Spleen (tissue), 11 donors: ENCODE measurements around the gene ACSS1. TPM values are rescaled to one million over a fixed set of nuclear protein-coding genes. Genes with fewer than 3 reads are reported as not detected.
A peak's percentile ranks its signal among the peaks of the same experiment; 100 is the strongest.

ENCODE experiments used
- DNase-seq: peaks from one replicate; pipeline ENCODE4 v3.0.0-alpha.2; 2020
- H3K27ac ChIP-seq, 8 donors: fragments of 200-600 bp; sonication (generic) in 7 of 8; 1 replicate in 4 of 8; 2 replicates in 4 of 8; pipeline versions ENCODE4 v1.5.0 to v1.8.0; 2016 to 2021; ENCODE audit warnings: inconsistent platforms in 4 of 8, mild to moderate bottlenecking in 4 of 8, moderate library complexity in 1 of 8
- H3K27me3 ChIP-seq, 7 donors: fragments of 200-600 bp; sonication (generic) in 6 of 7; replicated peaks in 1 of 7; 1 replicate in 4 of 7; 2 replicates in 3 of 7; pipeline versions ENCODE4 v1.5.0 to v1.8.0; 2016 to 2021; ENCODE audit warnings: inconsistent platforms in 3 of 7, mild to moderate bottlenecking in 1 of 7
- H3K36me3 ChIP-seq, 6 donors: fragments of 200-600 bp; sonication (generic) in 5 of 6; 1 replicate in 4 of 6; 2 replicates in 2 of 6; pipeline versions ENCODE4 v1.5.0 to v1.8.0; 2016 to 2021; ENCODE audit warnings: inconsistent platforms in 2 of 6
- H3K4me1 ChIP-seq, 6 donors: fragments of 200-600 bp; sonication (generic) in 5 of 6; 1 replicate in 3 of 6; 2 replicates in 3 of 6; pipeline versions ENCODE4 v1.5.0 to v1.8.0; 2016 to 2021; ENCODE audit warnings: inconsistent platforms in 3 of 6
- H3K4me3 ChIP-seq, 8 donors: fragments of 200-600 bp; sonication (generic) in 7 of 8; 1 replicate in 4 of 8; 2 replicates in 4 of 8; pipeline versions ENCODE4 v1.5.0 to v1.8.0; 2016 to 2021; ENCODE audit warnings: inconsistent platforms in 4 of 8, mild to moderate bottlenecking in 4 of 8, moderate library complexity in 2 of 8
- H3K9me3 ChIP-seq, 8 donors: fragments of 200-600 bp; sonication (generic) in 7 of 8; 1 replicate in 4 of 8; 2 replicates in 4 of 8; pipeline versions ENCODE4 v1.5.0 to v1.8.0; 2016 to 2021; ENCODE audit warnings: inconsistent platforms in 4 of 8
- POLR2A ChIP-seq, 3 donors: fragments of 450-650 bp; IDR thresholded peaks; one replicate each; pipeline ENCODE4 v1.5.1; 2017; ENCODE audit warnings: antibody characterized with exemption in 3 of 3, mild to moderate bottlenecking in 1 of 3
- POLR2AphosphoS5 ChIP-seq, 3 donors: sonication (generic); formaldehyde crosslinking; IDR thresholded peaks; one replicate each; pipeline ENCODE4 v1.5.1; 2017; ENCODE audit warnings: antibody characterized with exemption in 3 of 3
- WGBS, 5 donors: extraction: QIAGEN DNeasy Blood & Tissue Kit in 3 of 5; methylation state at CpG; one replicate each; pipeline versions ENCODE4 v1.1.5 to v1.1.7; 2013 to 2018; 5-methylcytosine and 5-hydroxymethylcytosine counted together
- intact Hi-C: fragments of 100-400 bp; cut with DNase I; formaldehyde crosslinking; loops from one replicate; pipeline ENCODE4 v1.15.0; 2023; ENCODE audit warnings: low total_unique reads
- polyA plus RNA-seq, 3 donors: library from polyadenylated mRNA; stranded (reverse); fragments of 200-250 nt; gene quantifications; one replicate each; pipeline ENCODE4 v1.2.1, GENCODE V29; 2013
- total RNA-seq, 7 donors: library from RNA; depleted of rRNA in 3 of 7; stranded (reverse); fragments of >200 nt in 3 of 7; fragmentation: NEBNext Ultra II Directional in 4 of 7; extraction: Animal tissue kit (Norgen Biotek cat#: 25700) in 4 of 7; gene quantifications; one replicate each; pipeline versions ENCODE4 v1.1.0 to v1.2.1, GENCODE V29; 2016 to 2021
- TF ChIP-seq, protein P1 (sequence below), 11 experiments: fragments of 200-600 bp in 7 of 11; fragments of 450-650 bp in 4 of 11; sonication (generic) in 4 of 11; IDR thresholded peaks in 8 of 11; conservative IDR thresholded peaks in 3 of 11; 1 replicate in 7 of 11; 2 replicates in 4 of 11; pipeline versions ENCODE4 v1.4.0 to v1.8.0; 2016 to 2021; ENCODE audit warnings: antibody characterized with exemption in 11 of 11, inconsistent platforms in 4 of 11, mild to moderate bottlenecking in 1 of 11
- donor health status: healthy with polysubstance abuse.
- donor health status: DM: no; HTN: no; CAD: no; lungs with moderate emphysema.
- donor health status: DM: no; HTN: no; CAD: no.
- donor health status: Bipolar disorder and iron deficiency.
- donor health status: healthy.
- donor health status: DM: no; HTN: no; CAD: no.
- donor health status: DM: yes; HTN: yes; CAD: no.

ACSS1 gene
- total and polyA plus RNA-seq, 10 donors = 20.3 to 50.8 (median 36.4) TPM

DNA sequence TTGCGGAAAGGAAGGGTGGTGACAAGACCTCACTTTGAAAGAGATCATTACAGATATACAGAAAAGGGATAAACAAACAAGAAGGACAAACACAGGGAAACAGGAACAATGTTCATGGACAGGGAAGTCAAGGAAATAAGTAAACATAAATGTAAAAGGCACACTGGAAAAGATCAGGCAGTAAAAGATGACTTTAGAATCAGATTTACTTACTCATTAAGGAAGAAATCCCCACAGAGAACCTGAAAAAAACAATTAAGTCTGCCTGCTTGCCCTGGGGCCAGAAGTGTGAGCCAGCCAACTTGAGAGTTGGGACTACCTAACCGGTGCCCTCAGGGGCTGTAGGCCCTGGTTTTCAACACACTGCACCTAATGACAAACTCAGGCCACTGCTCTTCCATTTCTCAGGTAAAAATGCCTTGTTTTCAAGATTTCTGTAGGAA lies 67.1 kb downstream of the ACSS1 start:
- TF ChIP-seq POLR2AphosphoS5 (IDR thresholded peaks at IDR 0.05) = no peak
- TF ChIP-seq POLR2A (IDR thresholded peaks at IDR 0.05) = no peak
- TF ChIP-seq, protein P1, sequence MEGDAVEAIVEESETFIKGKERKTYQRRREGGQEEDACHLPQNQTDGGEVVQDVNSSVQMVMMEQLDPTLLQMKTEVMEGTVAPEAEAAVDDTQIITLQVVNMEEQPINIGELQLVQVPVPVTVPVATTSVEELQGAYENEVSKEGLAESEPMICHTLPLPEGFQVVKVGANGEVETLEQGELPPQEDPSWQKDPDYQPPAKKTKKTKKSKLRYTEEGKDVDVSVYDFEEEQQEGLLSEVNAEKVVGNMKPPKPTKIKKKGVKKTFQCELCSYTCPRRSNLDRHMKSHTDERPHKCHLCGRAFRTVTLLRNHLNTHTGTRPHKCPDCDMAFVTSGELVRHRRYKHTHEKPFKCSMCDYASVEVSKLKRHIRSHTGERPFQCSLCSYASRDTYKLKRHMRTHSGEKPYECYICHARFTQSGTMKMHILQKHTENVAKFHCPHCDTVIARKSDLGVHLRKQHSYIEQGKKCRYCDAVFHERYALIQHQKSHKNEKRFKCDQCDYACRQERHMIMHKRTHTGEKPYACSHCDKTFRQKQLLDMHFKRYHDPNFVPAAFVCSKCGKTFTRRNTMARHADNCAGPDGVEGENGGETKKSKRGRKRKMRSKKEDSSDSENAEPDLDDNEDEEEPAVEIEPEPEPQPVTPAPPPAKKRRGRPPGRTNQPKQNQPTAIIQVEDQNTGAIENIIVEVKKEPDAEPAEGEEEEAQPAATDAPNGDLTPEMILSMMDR (IDR thresholded peaks at IDR 0.05 in 8 of 11, conservative IDR thresholded peaks at IDR 0.05 in 3 of 11) = no peak
- intact Hi-C loops = loop anchor here (5.0 kb wide), 1 partner anchor 406 kb away; no protein-coding TSS in a partner anchor
- Histone ChIP-seq H3K4me3 (peak overlapping the region in 5 of 8 donors; percentile 66 to 88 (median 72)), H3K4me1 (peaks cover 12 to 91% (median 56%) of the 10 kb centered on the region in 6 donors), H3K27me3 (no peaks in the 10 kb centered on the region), H3K9me3 (no peaks in the 10 kb centered on the region), H3K36me3 (peaks cover 0 to 16% (median 0%) of the 10 kb centered on the region in 6 donors), H3K27ac (peak overlapping the region in 7 of 8 donors; percentile 92 to 97 (median 96))
- DNase-seq = peak; percentile 73
- WGBS, 5 donors = 81 to 92% (median 88%) methylated on average over 2 of the region's 2 CpGs

DNA sequence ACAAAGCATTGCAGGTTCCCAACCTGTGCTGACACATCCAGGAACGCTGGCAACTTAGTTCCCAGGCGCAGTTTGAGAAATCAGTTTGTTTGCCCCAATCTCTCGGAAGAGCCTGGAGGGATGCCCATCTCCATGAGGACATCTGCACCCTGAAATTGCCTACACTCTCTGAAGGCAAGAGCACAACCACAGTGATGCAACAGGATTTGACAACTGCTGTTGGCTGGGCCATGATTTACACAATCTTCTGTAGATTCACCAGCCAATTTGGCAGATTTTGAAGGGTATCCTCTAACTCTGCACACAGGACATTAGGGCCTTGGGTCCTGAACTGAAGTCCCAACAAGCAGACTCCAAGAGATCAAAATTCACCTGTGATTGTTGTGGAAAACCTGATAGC lies 68.8 kb downstream of the ACSS1 start:
- Histone ChIP-seq H3K27me3 (no peaks in the 10 kb centered on the region), H3K27ac (peak overlapping the region in 7 of 8 donors; percentile 9 to 97 (median 71)), H3K9me3 (no peaks in the 10 kb centered on the region), H3K4me1 (peaks cover 12 to 95% (median 55%) of the 10 kb centered on the region in 6 donors), H3K4me3 (peak overlapping the region in 1 of 8 donors; percentile 36), H3K36me3 (peaks cover 0 to 16% (median 0%) of the 10 kb centered on the region in 6 donors)
- DNase-seq = no peak
- intact Hi-C loops = no loop called here
- TF ChIP-seq POLR2A (IDR thresholded peaks at IDR 0.05) (no peak), POLR2AphosphoS5 (IDR thresholded peaks at IDR 0.05) (peak in 1 of 3 donors; percentile 53)
- TF ChIP-seq, protein P1 (IDR thresholded peaks at IDR 0.05 in 8 of 11, conservative IDR thresholded peaks at IDR 0.05 in 3 of 11) = no peak
- 54 to 91% (median 76%) methylated on average over 3 of the region's 3 CpGs for WGBS, 5 donors

- Histone ChIP-seq H3K4me1 (peaks cover 7 to 95% (median 46%) of the 10 kb centered on the region in 6 donors), H3K36me3 (peaks cover 0 to 26% (median under 1%) of the 10 kb centered on the region in 6 donors), H3K27ac (peak overlapping the region in 6 of 8 donors; percentile 40 to 97 (median 76)), H3K4me3 (peak overlapping the region in 1 of 8 donors; percentile 36), H3K9me3 (no peaks in the 10 kb centered on the region), H3K27me3 (no peaks in the 10 kb centered on the region)
- intact Hi-C loops = no loop called here
- 85 to 94% (median 88%) methylated on average over 7 of the region's 7 CpGs for WGBS, 5 donors
- TF ChIP-seq, protein P1 (IDR thresholded peaks at IDR 0.05 in 8 of 11, conservative IDR thresholded peaks at IDR 0.05 in 3 of 11) = no peak
- TF ChIP-seq POLR2AphosphoS5 (IDR thresholded peaks at IDR 0.05) (no peak), POLR2A (IDR thresholded peaks at IDR 0.05) (no peak)
- DNase-seq = peak; percentile 66
Measured at GRCh38 chr20:24987873-24988835, 69.8 kb downstream of the ACSS1 start.

DNA sequence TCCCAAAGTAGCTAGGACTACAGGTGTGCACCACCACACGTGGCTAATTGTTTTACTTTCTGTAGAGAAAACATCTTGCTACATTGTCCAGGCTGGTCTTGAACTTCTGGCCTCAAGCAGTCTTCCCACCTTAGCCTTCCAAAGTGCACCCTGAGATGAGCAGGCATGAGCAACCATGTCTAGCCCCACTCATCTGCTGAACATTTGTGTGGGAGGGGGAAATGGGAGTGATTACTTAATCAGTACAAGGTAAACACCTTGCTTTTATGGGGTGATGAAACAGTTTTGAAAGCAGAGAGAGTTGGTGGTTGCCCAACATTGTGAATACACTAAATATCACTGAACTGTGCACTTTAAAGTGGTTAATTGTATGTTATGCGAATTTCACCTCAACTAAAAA lies 70.7 kb downstream of the ACSS1 start:
- no peaks in the 10 kb centered on the region for H3K9me3 ChIP-seq
- peak overlapping the region in 5 of 8 donors; percentile 40 to 97 (median 80) for H3K27ac ChIP-seq
- peak overlapping the region in 1 of 8 donors; percentile 36 for H3K4me3 ChIP-seq
- peaks cover 0 to 35% (median 3%) of the 10 kb centered on the region in 6 donors for H3K36me3 ChIP-seq
- no peak for DNase-seq
- intact Hi-C loops = no loop called here
- no peaks in the 10 kb centered on the region for H3K27me3 ChIP-seq
- peaks cover 7 to 99% (median 45%) of the 10 kb centered on the region in 6 donors for H3K4me1 ChIP-seq
- TF ChIP-seq, protein P1 (IDR thresholded peaks at IDR 0.05 in 8 of 11, conservative IDR thresholded peaks at IDR 0.05 in 3 of 11) = no peak
- no peak for TF ChIP-seq POLR2AphosphoS5 (IDR thresholded peaks at IDR 0.05)
- TF ChIP-seq POLR2A (IDR thresholded peaks at IDR 0.05) = no peak
- 56 to 80% (median 75%) methylated on average over 2 of the region's 2 CpGs for WGBS, 5 donors
